ENCODE measurements around the gene FABP1. TPM values are rescaled to one million over a fixed set of nuclear protein-coding genes. Genes with fewer than 3 reads are reported as not detected.

FABP1 gene
- total and polyA plus RNA-seq, 2 of the 4 experiments (the other 2 are of a cell fraction), result not detected

GRCh38 chr2:88147145-88147544 is 19.3 kb upstream of the FABP1 start:
- no peak overlapping the region for H2BK20ac ChIP-seq (ENCODE audit: low read depth, low read length)
- no TSS peak for BruUV-seq (replicated peaks)
- dilution Hi-C loops (cut with HindIII; ENCODE audit: low sequenced_read_pairs, unreplicated experiment), result no loop called here
- no peak overlapping the region for H2AFZ ChIP-seq (replicated peaks; ENCODE audit: low read length, poor library complexity)
- POLR2A ChIA-PET (ENCODE audit: unreplicated experiment), result no interaction called here
- no peak overlapping the region for H4K91ac ChIP-seq (ENCODE audit: insufficient read depth, low read depth, low read length)
- no peaks in the 10 kb centered on the region for H3K27me3 ChIP-seq (ENCODE audit: control insufficient read depth, insufficient read depth, low read length)
- no peak overlapping the region for H4K8ac ChIP-seq (ENCODE audit: low read depth in 2 of 2, low read length in 2 of 2)
- H3K4ac ChIP-seq (ENCODE audit: low read depth, low read length), result no peak overlapping the region
- no CpG with 5 or more reads among the region's 2 CpGs for WGBS, 2 experiments (ENCODE audit: extremely low coverage in 2 of 2, insufficient read length in 1 of 2)
- no peak overlapping the region for H2BK120ac ChIP-seq (ENCODE audit: low read depth, low read length)
- H3K56ac ChIP-seq (ENCODE audit: extremely low read depth, insufficient read depth, low read length), result no peak overlapping the region
- TF ChIP-seq CTCF (conservative IDR thresholded peaks at IDR 0.05; ENCODE audit: low read depth, low read length) (no peak), CEBPB (IDR thresholded peaks at IDR 0.05; ENCODE audit: low read depth, low read length) (no peak), MAFK (IDR thresholded peaks at IDR 0.05; ENCODE audit: low read depth, low read length) (no peak), FOS (IDR thresholded peaks at IDR 0.05; ENCODE audit: low read depth, low read length) (no peak), RFX5 (IDR thresholded peaks at IDR 0.05; ENCODE audit: low read depth, low read length) (no peak), MXI1 (IDR thresholded peaks at IDR 0.05; ENCODE audit: borderline replicate concordance, low read depth, low read length) (no peak), CHD1 (IDR thresholded peaks at IDR 0.05; ENCODE audit: low read depth, low read length) (no peak), SMC3 (IDR thresholded peaks at IDR 0.05; ENCODE audit: low read depth, low read length) (no peak), POLR2A (IDR thresholded peaks at IDR 0.05; ENCODE audit: low read depth, low read length) (no peak), USF2 (IDR thresholded peaks at IDR 0.05; ENCODE audit: low read depth, low read length) (no peak), MAZ (IDR thresholded peaks at IDR 0.05; ENCODE audit: borderline replicate concordance, low read depth, low read length) (no peak), BHLHE40 (IDR thresholded peaks at IDR 0.05; ENCODE audit: low read depth, low read length) (no peak), RCOR1 (IDR thresholded peaks at IDR 0.05; ENCODE audit: insufficient replicate concordance, low read length) (no peak), RAD21 (IDR thresholded peaks at IDR 0.05; ENCODE audit: low read length) (no peak), NFE2L2 (IDR thresholded peaks at IDR 0.05; ENCODE audit: low read depth, low read length) (no peak)
- TF ChIP-seq, protein P1, sequence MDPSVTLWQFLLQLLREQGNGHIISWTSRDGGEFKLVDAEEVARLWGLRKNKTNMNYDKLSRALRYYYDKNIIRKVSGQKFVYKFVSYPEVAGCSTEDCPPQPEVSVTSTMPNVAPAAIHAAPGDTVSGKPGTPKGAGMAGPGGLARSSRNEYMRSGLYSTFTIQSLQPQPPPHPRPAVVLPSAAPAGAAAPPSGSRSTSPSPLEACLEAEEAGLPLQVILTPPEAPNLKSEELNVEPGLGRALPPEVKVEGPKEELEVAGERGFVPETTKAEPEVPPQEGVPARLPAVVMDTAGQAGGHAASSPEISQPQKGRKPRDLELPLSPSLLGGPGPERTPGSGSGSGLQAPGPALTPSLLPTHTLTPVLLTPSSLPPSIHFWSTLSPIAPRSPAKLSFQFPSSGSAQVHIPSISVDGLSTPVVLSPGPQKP (IDR thresholded peaks at IDR 0.05; ENCODE audit: borderline replicate concordance, low read depth, low read length), result no peak
- in situ Hi-C loops (cut with MboI; ENCODE audit: low sequenced_read_pairs), result no loop called here
- no peak overlapping the region for H2AK9ac ChIP-seq (replicated peaks; ENCODE audit: low read depth, low read length, poor library complexity)
- H4K5ac ChIP-seq (ENCODE audit: low read depth, low read length), result no peak overlapping the region
- ATAC-seq (ENCODE audit: low read depth) (no peak), DNase-seq (no peak)
- H3K23ac ChIP-seq (ENCODE audit: low read depth, low read length), result no peak overlapping the region
- no peaks in the 10 kb centered on the region for H3K79me1 ChIP-seq (ENCODE audit: low read depth in 1 of 2, low read length in 2 of 2)
- H3K4me1 ChIP-seq (ENCODE audit: control insufficient read depth, insufficient read depth, low read length), result no peaks in the 10 kb centered on the region
- no peak overlapping the region for H3K4me2 ChIP-seq (ENCODE audit: low read depth, low read length)
- no peak overlapping the region for H3K14ac ChIP-seq (replicated peaks; ENCODE audit: low read depth, low read length)
- H3K27ac ChIP-seq (ENCODE audit: insufficient read depth, low read length), result no peak overlapping the region
- H3K36me3 ChIP-seq (ENCODE audit: control insufficient read depth, insufficient read depth, low read length), result no peaks in the 10 kb centered on the region
- intact Hi-C loops (cut with micrococcal nuclease), result no loop called here
- H4K20me1 ChIP-seq (ENCODE audit: insufficient read depth, low read length), result no peaks in the 10 kb centered on the region
- no peak overlapping the region for H2BK15ac ChIP-seq (ENCODE audit: low read depth, low read length)
- H3K9me3 ChIP-seq (ENCODE audit: control insufficient read depth, insufficient read depth, low read length), result no peaks in the 10 kb centered on the region
- no peak overlapping the region for H2BK5ac ChIP-seq (ENCODE audit: low read depth, low read length, poor library complexity, severe bottlenecking)
- no peak overlapping the region for H2AK5ac ChIP-seq (ENCODE audit: low read depth, low read length)
- CTCF ChIA-PET, result no interaction called here
- no peak overlapping the region for H3K18ac ChIP-seq (ENCODE audit: low read depth, low read length)
- no peak overlapping the region for H3K4me3 ChIP-seq (ENCODE audit: insufficient read depth, low read depth, low read length)
- no peak overlapping the region for H3K9ac ChIP-seq (ENCODE audit: low read depth, low read length)
- no peaks in the 10 kb centered on the region for H3K9me1 ChIP-seq (ENCODE audit: insufficient read depth, low read length)

All from IMR-90 (cell line).